ENCODE data around the gene GLT8D1.
A peak's percentile ranks its signal among the peaks of the same experiment; 100 is the strongest.

Gene GLT8D1

GRCh38 chr3:52710512-52710911 is 4.9 kb upstream of the GLT8D1 start:
- DNase-seq = no peak

GRCh38 chr3:52707585-52707984 is 2.0 kb upstream of the GLT8D1 start:
- DNase-seq = no peak

- DNase-seq = no peak
Measured at GRCh38 chr3:52705438-52705687, 228 bp downstream of the GLT8D1 start.

GRCh38 chr3:52704611-52705437 is 767 bp downstream of the GLT8D1 start:
- DNase-seq = no peak

- DNase-seq = no peak
Measured at GRCh38 chr3:52703341-52703740, 2.2 kb downstream of the GLT8D1 start.

GRCh38 chr3:52697632-52697965 is 8.0 kb downstream of the GLT8D1 start:
- DNase-seq = no peak

- DNase-seq = no peak
Measured at GRCh38 chr3:52696830-52697631, 8.6 kb downstream of the GLT8D1 start.

GRCh38 chr3:52695798-52696671 is 9.6 kb downstream of the GLT8D1 start:
- no peak for DNase-seq

- no peak for DNase-seq
Measured at GRCh38 chr3:52694528-52695189, 10.9 kb downstream of the GLT8D1 start.

- no peak for DNase-seq
Measured at GRCh38 chr3:52693071-52693470, 12.5 kb downstream of the GLT8D1 start.

- no peak for DNase-seq
Measured at GRCh38 chr3:52690560-52690959, 15.0 kb downstream of the GLT8D1 start.

GRCh38 chr3:52689151-52689550 is 16.4 kb downstream of the GLT8D1 start:
- no peak for DNase-seq

GRCh38 chr3:52688266-52688665 is 17.3 kb downstream of the GLT8D1 start:
- no peak for DNase-seq

- DNase-seq = peak; percentile 78
Measured at GRCh38 chr3:52685709-52686691, 19.6 kb downstream of the GLT8D1 start, which contains the start of the genes GNL3 and PBRM1. Gene GNL3 (plus strand): TSS chr3:52686032. CDS start chr3:52686093, 61 bp downstream. Gene PBRM1 (minus strand): TSS chr3:52685913.

GRCh38 chr3:52685285-52685708 is 20.3 kb downstream of the GLT8D1 start:
- DNase-seq = peak; percentile 61

GRCh38 chr3:52684184-52684583 is 21.4 kb downstream of the GLT8D1 start:
- DNase-seq = no peak

GRCh38 chr3:52683611-52684010 is 22.0 kb downstream of the GLT8D1 start:
- DNase-seq = no peak

- DNase-seq = no peak
Measured at GRCh38 chr3:52682016-52682415, 23.6 kb downstream of the GLT8D1 start.

- no peak for DNase-seq
Measured at GRCh38 chr3:52681596-52681995, 24.0 kb downstream of the GLT8D1 start.

GRCh38 chr3:52679811-52680210 is 25.8 kb downstream of the GLT8D1 start:
- DNase-seq = no peak

- no peak for DNase-seq
Measured at GRCh38 chr3:52679199-52679538, 26.4 kb downstream of the GLT8D1 start.

Measured in NCI-H1105 (cell line).